ENCODE results near the gene EXOC4. TPM values are rescaled to one million over a fixed set of nuclear protein-coding genes. Genes with fewer than 3 reads are reported as not detected.
A peak's percentile ranks its signal among the peaks of the same experiment; 100 is the strongest.

The EXOC4 gene
- total and polyA plus RNA-seq, 2 of the 8 experiments (the other 6 are each of a cell fraction or from before 2014, with no cell fraction given) = 27.0 to 67.3 TPM

- no peaks in the 10 kb centered on the region for H3K9me3 ChIP-seq (ENCODE audit: insufficient read depth in 2 of 2, low read depth in 1 of 2, low read length in 1 of 2)
- H4K5ac ChIP-seq (ENCODE audit: insufficient read length, low read depth, low read length) = no peak overlapping the region
- 85% methylated on average over 3 of the region's 3 CpGs; no CpG with 5 or more reads in 1 of the 2 experiments for WGBS, 2 experiments (ENCODE audit: extremely low coverage in 1 of 2, insufficient coverage in 1 of 2, insufficient read length in 1 of 2, insufficient replicate concordance in 2 of 2, low coverage in 1 of 2, low lambda C conversion rate in 2 of 2, missing lambda C conversion rate in 1 of 2)
- no peaks in the 10 kb centered on the region for H4K20me1 ChIP-seq (replicated peaks in 1 of 2; ENCODE audit: control insufficient read depth in 1 of 2, insufficient read depth in 2 of 2, low read length in 2 of 2)
- H3K36me3 ChIP-seq (ENCODE audit: control insufficient read depth in 2 of 4, insufficient read depth in 4 of 4, low read length in 3 of 4) = no peaks in the 10 kb centered on the region
- no peak overlapping the region for H2BK12ac ChIP-seq (ENCODE audit: low read depth, low read length)
- no peak overlapping the region for H2BK120ac ChIP-seq (replicated peaks; ENCODE audit: low read depth, low read length)
- H3K56ac ChIP-seq (replicated peaks; ENCODE audit: insufficient read length, low read depth, low read length) = no peak overlapping the region
- no peak overlapping the region for H3K14ac ChIP-seq (ENCODE audit: insufficient read length)
- no peak for DNase-seq (ENCODE audit: low read depth in 1 of 2, low spot score in 2 of 2)
- no peak overlapping the region for H3K18ac ChIP-seq (ENCODE audit: extremely low read depth, low read length)
- no peak overlapping the region for H2AFZ ChIP-seq (ENCODE audit: low read length)
- no peak overlapping the region for H3K27ac ChIP-seq (ENCODE audit: low read depth, low read length)
- no peak overlapping the region for H4K91ac ChIP-seq (replicated peaks; ENCODE audit: insufficient read length, low read length)
- H4K8ac ChIP-seq (ENCODE audit: extremely low read depth, insufficient read depth, low read length) = no peak overlapping the region
- H2BK20ac ChIP-seq (ENCODE audit: low read length) = no peak overlapping the region
- H3K27me3 ChIP-seq (replicated peaks in 1 of 4; ENCODE audit: control insufficient read depth in 3 of 4, extremely low read depth in 1 of 4, insufficient read depth in 3 of 4, low read length in 3 of 4) = no peaks in the 10 kb centered on the region
- H3K79me2 ChIP-seq (ENCODE audit: control insufficient read depth in 1 of 2, insufficient read depth in 2 of 2, low read length in 2 of 2) = no peaks in the 10 kb centered on the region
- no peak overlapping the region; a peak in 1 of 8 replicates for H3K4me3 ChIP-seq (ENCODE audit: extremely low read depth in 1 of 4, insufficient read depth in 2 of 4, low read depth in 3 of 4, low read length in 4 of 4)
- no peaks in the 10 kb centered on the region; the same call in 1 of the 2 replicates for H3K23me2 ChIP-seq (ENCODE audit: low read depth, low read length)
- H3K79me1 ChIP-seq (ENCODE audit: low read depth, low read length) = no peaks in the 10 kb centered on the region; the same call in 1 of the 2 replicates
- no peak overlapping the region for H3K4ac ChIP-seq (replicated peaks; ENCODE audit: insufficient read length, low read depth, low read length)
- no peak overlapping the region for H2BK15ac ChIP-seq (ENCODE audit: low read length)
- H3K9ac ChIP-seq (replicated peaks in 1 of 4; ENCODE audit: extremely low read depth in 1 of 4, low read depth in 3 of 4, low read length in 3 of 4) = no peak overlapping the region
- peak overlapping the region; percentile 0 to 4; a peak in 1 of 4 replicates for H3K4me2 ChIP-seq (ENCODE audit: insufficient read depth in 1 of 2, low read depth in 2 of 2, low read length in 2 of 2)
- no peak overlapping the region for H2BK5ac ChIP-seq (ENCODE audit: low read depth, low read length)
- H3K23ac ChIP-seq (ENCODE audit: insufficient read length) = no peak overlapping the region
- peaks cover 0 to 8% (median 1%) of the 10 kb centered on the region in 4 experiments; a peak in 2 of 7 replicates for H3K4me1 ChIP-seq (replicated peaks in 1 of 4; ENCODE audit: control insufficient read depth in 3 of 4, insufficient read depth in 4 of 4, low read length in 3 of 4)
- POLR2A ChIA-PET (ENCODE audit: partially characterized antibody) = no interaction called here
- CTCF ChIA-PET (ENCODE audit: partially characterized antibody) = interaction anchor here (1.7 kb wide), 1 partner anchor 1349 kb away, joined by 3 read pairs; no protein-coding TSS in a partner anchor
- FAIRE-seq = no peak
- H2AK5ac ChIP-seq (ENCODE audit: low read depth, low read length) = no peak overlapping the region
- TF ChIP-seq RAD21 (IDR thresholded peaks at IDR 0.05 in 1 of 2, conservative IDR thresholded peaks at IDR 0.05 in 1 of 2; ENCODE audit: low read depth in 2 of 2, low read length in 2 of 2) = no peak
- TF ChIP-seq TCF12 (IDR thresholded peaks at IDR 0.05; ENCODE audit: low read depth, low read length) = no peak
- TF ChIP-seq HDAC6 (IDR thresholded peaks at IDR 0.05; ENCODE audit: low read depth, low read length) = no peak
- no peak for TF ChIP-seq NANOG (IDR thresholded peaks at IDR 0.05; ENCODE audit: insufficient read depth, low read depth, low read length, poor library complexity, severe bottlenecking)
- no peak for TF ChIP-seq FOSL1 (IDR thresholded peaks at IDR 0.05; ENCODE audit: insufficient read depth, low read depth, low read length)
- no peak for TF ChIP-seq MAX (IDR thresholded peaks at IDR 0.05)
- TF ChIP-seq KDM5A (IDR thresholded peaks at IDR 0.05; ENCODE audit: low read length) = no peak
- no peak for TF ChIP-seq SP4 (IDR thresholded peaks at IDR 0.05; ENCODE audit: low read length)
- TF ChIP-seq ATF3 (IDR thresholded peaks at IDR 0.05; ENCODE audit: insufficient read depth, low read depth, low read length) = no peak
- TF ChIP-seq E2F6 (IDR thresholded peaks at IDR 0.05) = no peak
- TF ChIP-seq MAFK (IDR thresholded peaks at IDR 0.05; ENCODE audit: low read depth, low read length) = no peak
Observed at GRCh38 chr7:133442818-133443217, 189.9 kb downstream of the EXOC4 start.
